Fibroblast of villous mesenchyme (primary cell): ENCODE results near the gene TINAGL1. TPM values are rescaled to one million over a fixed set of nuclear protein-coding genes. Genes with fewer than 3 reads are reported as not detected.

Experiments used
- DNase-seq: peaks from one replicate; pipeline ENCODE4 v3.0.0-alpha.2; 2010; ENCODE audit warnings: low read depth
- H3K4me3 ChIP-seq: 2 replicates; pipeline ENCODE4 v1.5.1; 2011; ENCODE audit warnings: low read depth, mild to moderate bottlenecking, low read length
- CTCF ChIP-seq: IDR thresholded peaks from 2 replicates; pipeline ENCODE4 v1.5.1; 2012; ENCODE audit warnings: low read depth, mild to moderate bottlenecking, low read length; ENCODE audit not compliant: insufficient read depth
- total RNA-seq: library from RNA; depleted of rRNA; stranded (reverse); fragments of >200 nt; gene quantifications from 2 replicates; pipeline ENCODE4 v1.2.3, GENCODE V29; 2012

Gene TINAGL1
- total RNA-seq, 1 donor = 60.5 TPM

DNA sequence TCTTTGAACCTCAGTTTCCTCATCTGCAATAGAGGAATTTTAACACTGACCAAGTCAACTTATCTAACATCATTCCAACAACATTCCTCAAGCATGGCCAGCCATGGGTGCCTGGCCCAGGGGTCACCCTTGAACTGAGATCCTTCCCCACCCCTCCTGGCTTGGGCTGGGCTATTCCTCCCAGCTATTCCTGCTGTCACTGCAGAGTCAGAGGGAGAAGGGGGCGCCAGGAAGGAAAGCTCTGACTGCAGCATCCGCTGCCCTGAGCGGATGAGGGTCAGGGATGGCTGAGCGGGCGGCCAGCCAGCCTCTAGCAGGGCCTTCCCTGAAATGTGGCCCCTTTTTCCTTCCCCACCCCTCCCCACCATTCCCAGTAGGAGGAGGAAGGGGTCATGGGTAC is 3.1 kb downstream of the TINAGL1 start:
- no peak for DNase-seq
- no peak for TF ChIP-seq CTCF
- H3K4me3 ChIP-seq = peak overlapping the region; percentile 30

DNA sequence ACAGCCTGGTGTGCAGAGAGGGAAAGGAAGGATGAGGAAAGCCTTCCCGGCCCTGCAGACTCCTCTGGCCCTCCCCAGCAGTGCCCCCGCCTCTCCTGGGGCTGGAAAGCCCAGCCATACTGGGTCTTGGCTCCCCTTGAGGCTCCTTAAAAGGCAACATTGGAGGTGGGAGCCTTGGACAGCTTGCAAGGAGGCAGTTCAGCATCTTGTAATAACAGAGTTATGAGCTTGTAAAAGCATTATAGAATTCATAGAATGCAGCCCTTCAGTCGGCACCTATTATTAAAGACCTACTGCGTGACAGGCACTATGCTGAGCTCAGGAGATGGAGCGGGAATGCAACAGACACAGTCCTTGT is 4.2 kb downstream of the TINAGL1 start:
- H3K4me3 ChIP-seq = no peak overlapping the region
- TF ChIP-seq CTCF = no peak
- peak; percentile 73 for DNase-seq

- DNase-seq = no peak
- no peak overlapping the region for H3K4me3 ChIP-seq
- no peak for TF ChIP-seq CTCF
Observed at GRCh38 chr1:31580891-31581603, 4.7 kb downstream of the TINAGL1 start.

DNA sequence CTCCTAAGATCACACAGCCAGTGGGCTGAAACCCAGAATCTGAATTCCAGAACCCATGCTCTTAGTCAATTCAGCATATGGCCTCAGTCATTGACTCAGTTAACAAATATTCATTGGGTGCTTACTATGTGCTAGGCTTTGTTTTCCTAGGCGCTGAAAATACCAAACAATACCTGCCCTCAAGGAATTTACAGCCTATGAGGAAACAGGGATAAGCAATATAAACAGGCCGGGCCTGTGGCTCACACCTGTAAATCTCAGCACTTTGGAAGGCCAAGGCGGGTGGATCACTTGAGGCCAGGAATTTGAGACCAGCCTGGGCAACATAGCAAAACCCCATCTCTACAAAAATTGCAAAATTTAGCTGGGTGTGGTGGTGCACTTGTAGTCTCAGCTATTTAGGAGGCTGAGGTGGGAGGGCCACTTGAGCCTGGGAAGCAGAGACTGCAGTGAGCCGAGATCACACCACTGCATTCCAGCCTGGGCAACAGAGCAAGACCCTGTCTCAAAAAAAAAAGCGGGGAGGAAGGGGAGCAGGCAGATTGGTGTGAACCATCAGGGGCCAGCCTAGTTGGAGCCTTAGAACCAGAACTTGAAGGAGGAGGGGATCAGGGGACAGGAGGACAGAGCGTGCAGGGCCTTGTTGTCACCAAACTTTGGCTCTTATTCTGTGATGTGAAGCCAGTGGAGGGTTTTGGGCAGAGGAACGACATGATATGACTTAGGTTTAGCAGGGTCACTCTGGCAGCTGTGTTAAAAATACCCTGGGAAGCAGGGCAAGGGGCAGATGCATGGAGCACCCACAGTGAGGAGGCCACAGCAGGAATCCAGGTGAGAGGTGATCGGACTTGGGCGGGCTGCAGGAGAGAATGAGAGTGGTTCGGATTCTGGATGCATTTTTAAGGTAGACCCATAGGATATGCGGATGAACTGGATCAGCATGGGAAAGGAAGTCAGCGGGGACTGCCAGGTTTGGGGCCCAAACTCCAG is 5.8 kb downstream of the TINAGL1 start:
- DNase-seq = no peak
- no peak for TF ChIP-seq CTCF

GRCh38 chr1:31583082-31583994 is 7.0 kb downstream of the TINAGL1 start:
- TF ChIP-seq CTCF = no peak

More for the DNA sequence above, 5.8 kb downstream of the TINAGL1 start:
- H3K4me3 ChIP-seq = no peak overlapping the region

More at GRCh38 chr1:31583082-31583994, 7.0 kb downstream of the TINAGL1 start:
- DNase-seq = no peak
- no peak overlapping the region for H3K4me3 ChIP-seq
